Spleen (tissue), 7 donors: ENCODE measurements around the gene RNPEPL1.
A peak's percentile ranks its signal among the peaks of the same experiment; 100 is the strongest.

Experiments used
- POLR2A ChIP-seq, 3 donors: fragments of 450-650 bp; IDR thresholded peaks; one replicate each; pipeline ENCODE4 v1.5.1; 2017; ENCODE audit warnings: antibody characterized with exemption in 3 of 3, mild to moderate bottlenecking in 1 of 3
- POLR2AphosphoS5 ChIP-seq, 3 donors: sonication (generic); formaldehyde crosslinking; IDR thresholded peaks; one replicate each; pipeline ENCODE4 v1.5.1; 2017; ENCODE audit warnings: antibody characterized with exemption in 3 of 3
- TF ChIP-seq, protein P1 (sequence below), 11 experiments: fragments of 200-600 bp in 7 of 11; fragments of 450-650 bp in 4 of 11; sonication (generic) in 4 of 11; IDR thresholded peaks in 8 of 11; conservative IDR thresholded peaks in 3 of 11; 1 replicate in 7 of 11; 2 replicates in 4 of 11; pipeline versions ENCODE4 v1.4.0 to v1.8.0; 2016 to 2021; ENCODE audit warnings: antibody characterized with exemption in 11 of 11, inconsistent platforms in 4 of 11, mild to moderate bottlenecking in 1 of 11
- donor health status: DM: no; HTN: no; CAD: no; lungs with moderate emphysema.
- donor health status: DM: no; HTN: no; CAD: no.
- donor health status: DM: no; HTN: no; CAD: no.

- TF ChIP-seq, protein P1, sequence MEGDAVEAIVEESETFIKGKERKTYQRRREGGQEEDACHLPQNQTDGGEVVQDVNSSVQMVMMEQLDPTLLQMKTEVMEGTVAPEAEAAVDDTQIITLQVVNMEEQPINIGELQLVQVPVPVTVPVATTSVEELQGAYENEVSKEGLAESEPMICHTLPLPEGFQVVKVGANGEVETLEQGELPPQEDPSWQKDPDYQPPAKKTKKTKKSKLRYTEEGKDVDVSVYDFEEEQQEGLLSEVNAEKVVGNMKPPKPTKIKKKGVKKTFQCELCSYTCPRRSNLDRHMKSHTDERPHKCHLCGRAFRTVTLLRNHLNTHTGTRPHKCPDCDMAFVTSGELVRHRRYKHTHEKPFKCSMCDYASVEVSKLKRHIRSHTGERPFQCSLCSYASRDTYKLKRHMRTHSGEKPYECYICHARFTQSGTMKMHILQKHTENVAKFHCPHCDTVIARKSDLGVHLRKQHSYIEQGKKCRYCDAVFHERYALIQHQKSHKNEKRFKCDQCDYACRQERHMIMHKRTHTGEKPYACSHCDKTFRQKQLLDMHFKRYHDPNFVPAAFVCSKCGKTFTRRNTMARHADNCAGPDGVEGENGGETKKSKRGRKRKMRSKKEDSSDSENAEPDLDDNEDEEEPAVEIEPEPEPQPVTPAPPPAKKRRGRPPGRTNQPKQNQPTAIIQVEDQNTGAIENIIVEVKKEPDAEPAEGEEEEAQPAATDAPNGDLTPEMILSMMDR (IDR thresholded peaks at IDR 0.05 in 8 of 11, conservative IDR thresholded peaks at IDR 0.05 in 3 of 11) = peak in 1 of 11 experiments; percentile 36
- TF ChIP-seq POLR2AphosphoS5 (IDR thresholded peaks at IDR 0.05) (peak in 1 of 3 donors; percentile 71), POLR2A (IDR thresholded peaks at IDR 0.05) (no peak)
Measured at GRCh38 chr2:240622531-240623235, 54.4 kb downstream of the RNPEPL1 start.
